GM19351 (cell line): ENCODE data around the gene SLC9C1.

Experiments
- ATAC-seq: cut with Tn5 transposase; IDR thresholded peaks from one replicate; pipeline ENCODE4 v1.9.1; 2021; ENCODE audit warnings: mild to moderate bottlenecking, moderate library complexity; ENCODE audit not compliant: unreplicated experiment

SLC9C1 gene

GRCh38 chr3:112293368-112294321, at the start of gene SLC9C1:
TSS of gene SLC9C1 (minus strand) at chr3:112294216. CDS start at chr3:112286791, 7,425 bp downstream.
- ATAC-seq, result peak; percentile 48

GRCh38 chr3:112341386-112341785, 47.4 kb upstream of the SLC9C1 start:
- no peak for ATAC-seq

GRCh38 chr3:112339609-112340008, 45.6 kb upstream of the SLC9C1 start:
- no peak for ATAC-seq

GRCh38 chr3:112339134-112339533, 45.1 kb upstream of the SLC9C1 start:
- no peak for ATAC-seq

GRCh38 chr3:112338727-112339056, 44.7 kb upstream of the SLC9C1 start:
- no peak for ATAC-seq

GRCh38 chr3:112338021-112338726, 44.2 kb upstream of the SLC9C1 start:
- ATAC-seq, result no peak

- no peak for ATAC-seq
Measured at GRCh38 chr3:112335434-112335781, 41.4 kb upstream of the SLC9C1 start.

- ATAC-seq, result no peak
Measured at GRCh38 chr3:112334691-112335433, 40.8 kb upstream of the SLC9C1 start.

- peak; percentile 48 for ATAC-seq
Measured at GRCh38 chr3:112333381-112334317, 39.6 kb upstream of the SLC9C1 start.

- peak; percentile 75 for ATAC-seq
Measured at GRCh38 chr3:112333002-112333380, 39.0 kb upstream of the SLC9C1 start, which contains the start of gene CD200. TSS of gene CD200 (plus strand) at chr3:112333156. CDS start at chr3:112333213, 57 bp downstream.

GRCh38 chr3:112331851-112332250, 37.8 kb upstream of the SLC9C1 start:
- no peak for ATAC-seq

GRCh38 chr3:112327371-112327951, 33.4 kb upstream of the SLC9C1 start:
- peak; percentile 97 for ATAC-seq

- ATAC-seq, result no peak
Measured at GRCh38 chr3:112321867-112322652, 28.0 kb upstream of the SLC9C1 start.

GRCh38 chr3:112320691-112321090, 26.7 kb upstream of the SLC9C1 start:
- no peak for ATAC-seq

- ATAC-seq, result no peak
Measured at GRCh38 chr3:112319516-112320276, 25.7 kb upstream of the SLC9C1 start.

GRCh38 chr3:112315791-112316190, 21.8 kb upstream of the SLC9C1 start:
- no peak for ATAC-seq

- no peak for ATAC-seq
Measured at GRCh38 chr3:112314649-112315048, 20.6 kb upstream of the SLC9C1 start.

- ATAC-seq, result no peak
Measured at GRCh38 chr3:112308151-112308911, 14.3 kb upstream of the SLC9C1 start.
